ENCODE results near the gene OOSP1. TPM values are rescaled to one million over a fixed set of nuclear protein-coding genes. Genes with fewer than 3 reads are reported as not detected.

OOSP1 gene
- total and polyA plus RNA-seq, 2 donors (not counting 3 experiments of a cell fraction or from before 2014, with no cell fraction given): 0.11 TPM; not detected in 1

DNA sequence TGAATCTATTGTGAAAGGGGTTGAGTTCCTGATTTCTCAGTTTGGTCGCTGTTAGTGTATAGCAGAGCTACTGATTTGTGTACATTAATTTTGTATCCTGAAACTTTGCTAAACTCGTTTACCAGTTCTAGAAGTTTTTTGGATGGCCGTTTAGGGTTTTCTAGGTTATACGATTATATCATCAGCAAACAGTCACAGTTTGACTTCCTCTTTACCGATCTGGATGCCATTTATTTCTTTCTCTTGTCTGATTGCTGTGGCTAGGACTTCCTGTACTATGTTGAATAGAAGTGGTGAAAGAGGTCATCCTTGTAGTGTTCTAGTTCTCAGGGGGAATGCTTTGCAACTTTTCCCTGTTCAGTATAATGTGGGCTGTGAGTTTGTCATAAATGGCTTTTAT is 54.2 kb downstream of the OOSP1 start:
- no peak for FAIRE-seq
- Histone ChIP-seq H4K20me1 (replicated peaks; ENCODE audit: control insufficient read depth, extremely low read depth, insufficient read depth, low read length) (no peaks in the 10 kb centered on the region), H3K36me3 (ENCODE audit: control insufficient read depth in 2 of 2, extremely low read depth in 1 of 2, insufficient read depth in 2 of 2, low read length in 2 of 2) (no peaks in the 10 kb centered on the region), H3K4me1 (ENCODE audit: control insufficient read depth, extremely low read depth, insufficient read depth, low read length) (no peaks in the 10 kb centered on the region), H3K27me3 (ENCODE audit: control insufficient read depth in 2 of 2, insufficient read depth in 2 of 2, low read length in 2 of 2) (peaks cover 3 to 4% of the 10 kb centered on the region in 2 experiments), H3K9me3 (replicated peaks; ENCODE audit: control insufficient read depth, insufficient read depth, low read length) (no peaks in the 10 kb centered on the region), H2AFZ (ENCODE audit: low read depth, low read length) (no peak overlapping the region), H3K27ac (ENCODE audit: insufficient read depth, low read depth, low read length) (no peak overlapping the region), H3K4me2 (ENCODE audit: insufficient read depth, low read length) (no peak overlapping the region), H3K9me1 (replicated peaks; ENCODE audit: control insufficient read depth, extremely low read depth, insufficient read depth, low read length) (no peaks in the 10 kb centered on the region), H3K79me2 (ENCODE audit: control insufficient read depth, insufficient read depth, low read length) (no peaks in the 10 kb centered on the region), H3K4me3 (replicated peaks in 1 of 3; ENCODE audit: insufficient read depth in 1 of 3, low read depth in 1 of 3, low read length in 3 of 3) (no peak overlapping the region), H3K9ac (replicated peaks; ENCODE audit: extremely low read depth, insufficient read depth, low read length) (no peak overlapping the region)
- POLR2A ChIA-PET: no interaction called here
- TF ChIP-seq, protein P1, sequence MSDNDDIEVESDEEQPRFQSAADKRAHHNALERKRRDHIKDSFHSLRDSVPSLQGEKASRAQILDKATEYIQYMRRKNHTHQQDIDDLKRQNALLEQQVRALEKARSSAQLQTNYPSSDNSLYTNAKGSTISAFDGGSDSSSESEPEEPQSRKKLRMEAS (IDR thresholded peaks at IDR 0.05; ENCODE audit: insufficient read depth, insufficient read length): no peak
- TF ChIP-seq JUN (IDR thresholded peaks at IDR 0.05; ENCODE audit: borderline replicate concordance, insufficient read depth, insufficient read length, low read depth): no peak
- no peak for TF ChIP-seq MYC (IDR thresholded peaks at IDR 0.05; ENCODE audit: low read depth, low read length)
- TF ChIP-seq POLR2A (IDR thresholded peaks at IDR 0.05; ENCODE audit: low read depth, low read length): no peak
- no peak for TF ChIP-seq GATA2 (IDR thresholded peaks at IDR 0.05; ENCODE audit: insufficient read depth, insufficient read length, low read depth, low read length)
- no peak for TF ChIP-seq FOS (IDR thresholded peaks at IDR 0.05; ENCODE audit: borderline replicate concordance, insufficient read depth, low read length)
- BruUV-seq (replicated peaks): no TSS peak
- no peak for DNase-seq (ENCODE audit: low read depth, low spot score)
- intact Hi-C loops (cut with micrococcal nuclease): no loop called here
- dilution Hi-C loops (cut with MboI; ENCODE audit: extremely low pct_ligation_motif_present, low sequenced_read_pairs): no loop called here
- CTCF ChIA-PET: no interaction called here

DNA sequence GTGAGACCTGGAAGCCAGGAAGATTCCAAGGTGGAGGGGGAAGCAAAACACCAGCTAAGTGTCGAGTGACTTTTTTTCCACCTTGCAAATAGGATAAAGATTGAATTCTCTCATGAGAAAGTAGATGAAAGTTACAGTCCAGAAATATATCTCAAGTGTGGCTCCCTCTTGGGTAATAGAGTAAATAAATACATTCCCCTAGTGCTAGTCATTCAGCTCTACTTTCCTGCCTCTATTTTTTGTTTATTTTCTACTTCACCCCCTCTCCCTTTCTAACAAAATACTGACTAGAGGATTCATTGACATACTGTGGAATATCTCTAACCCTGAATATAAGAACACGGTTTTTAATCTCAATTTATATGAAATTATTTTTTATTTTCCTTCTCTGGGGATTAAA is 59.6 kb downstream of the OOSP1 start:
- Histone ChIP-seq H3K9me1 (replicated peaks; ENCODE audit: control insufficient read depth, extremely low read depth, insufficient read depth, low read length) (no peaks in the 10 kb centered on the region), H3K36me3 (ENCODE audit: control insufficient read depth in 2 of 2, extremely low read depth in 1 of 2, insufficient read depth in 2 of 2, low read length in 2 of 2) (no peaks in the 10 kb centered on the region), H2AFZ (ENCODE audit: low read depth, low read length) (no peak overlapping the region), H3K79me2 (ENCODE audit: control insufficient read depth, insufficient read depth, low read length) (no peaks in the 10 kb centered on the region), H3K27me3 (ENCODE audit: control insufficient read depth in 2 of 2, insufficient read depth in 2 of 2, low read length in 2 of 2) (peaks cover 6 to 7% of the 10 kb centered on the region in 2 experiments), H3K9ac (replicated peaks; ENCODE audit: extremely low read depth, insufficient read depth, low read length) (no peak overlapping the region), H3K9me3 (replicated peaks; ENCODE audit: control insufficient read depth, insufficient read depth, low read length) (no peaks in the 10 kb centered on the region), H3K4me1 (ENCODE audit: control insufficient read depth, extremely low read depth, insufficient read depth, low read length) (no peaks in the 10 kb centered on the region), H4K20me1 (replicated peaks; ENCODE audit: control insufficient read depth, extremely low read depth, insufficient read depth, low read length) (no peaks in the 10 kb centered on the region), H3K4me3 (replicated peaks in 1 of 3; ENCODE audit: insufficient read depth in 1 of 3, low read depth in 1 of 3, low read length in 3 of 3) (no peak overlapping the region), H3K4me2 (ENCODE audit: insufficient read depth, low read length) (no peak overlapping the region), H3K27ac (ENCODE audit: insufficient read depth, low read depth, low read length) (no peak overlapping the region)
- DNase-seq (ENCODE audit: low read depth, low spot score) (no peak), FAIRE-seq (no peak)
- TF ChIP-seq POLR2AphosphoS5 (IDR thresholded peaks at IDR 0.05; ENCODE audit: insufficient read depth, low read depth, low read length) (no peak), EZH2 (IDR thresholded peaks at IDR 0.05; ENCODE audit: borderline replicate concordance, low read depth, low read length, severe bottlenecking) (no peak), FOS (IDR thresholded peaks at IDR 0.05; ENCODE audit: borderline replicate concordance, insufficient read depth, low read length) (no peak), GATA2 (IDR thresholded peaks at IDR 0.05; ENCODE audit: insufficient read depth, insufficient read length, low read depth, low read length) (no peak), POLR2A (IDR thresholded peaks at IDR 0.05; ENCODE audit: low read depth, low read length) (no peak)
- TF ChIP-seq, protein P2, sequence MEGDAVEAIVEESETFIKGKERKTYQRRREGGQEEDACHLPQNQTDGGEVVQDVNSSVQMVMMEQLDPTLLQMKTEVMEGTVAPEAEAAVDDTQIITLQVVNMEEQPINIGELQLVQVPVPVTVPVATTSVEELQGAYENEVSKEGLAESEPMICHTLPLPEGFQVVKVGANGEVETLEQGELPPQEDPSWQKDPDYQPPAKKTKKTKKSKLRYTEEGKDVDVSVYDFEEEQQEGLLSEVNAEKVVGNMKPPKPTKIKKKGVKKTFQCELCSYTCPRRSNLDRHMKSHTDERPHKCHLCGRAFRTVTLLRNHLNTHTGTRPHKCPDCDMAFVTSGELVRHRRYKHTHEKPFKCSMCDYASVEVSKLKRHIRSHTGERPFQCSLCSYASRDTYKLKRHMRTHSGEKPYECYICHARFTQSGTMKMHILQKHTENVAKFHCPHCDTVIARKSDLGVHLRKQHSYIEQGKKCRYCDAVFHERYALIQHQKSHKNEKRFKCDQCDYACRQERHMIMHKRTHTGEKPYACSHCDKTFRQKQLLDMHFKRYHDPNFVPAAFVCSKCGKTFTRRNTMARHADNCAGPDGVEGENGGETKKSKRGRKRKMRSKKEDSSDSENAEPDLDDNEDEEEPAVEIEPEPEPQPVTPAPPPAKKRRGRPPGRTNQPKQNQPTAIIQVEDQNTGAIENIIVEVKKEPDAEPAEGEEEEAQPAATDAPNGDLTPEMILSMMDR (IDR thresholded peaks at IDR 0.05; ENCODE audit: extremely low read depth in 1 of 2, insufficient read depth in 1 of 2, low read depth in 1 of 2, low read length in 2 of 2): no peak
- dilution Hi-C loops (cut with MboI; ENCODE audit: extremely low pct_ligation_motif_present, low sequenced_read_pairs) (no loop called here), intact Hi-C loops (cut with micrococcal nuclease) (no loop called here)
- no TSS peak for BruUV-seq (replicated peaks)
- CTCF ChIA-PET: interaction anchor here (0.9 to 1.5 kb wide), 2 partner anchors 10 to 35 kb away, joined by 3 read pairs; no protein-coding TSS in a partner anchor
- POLR2A ChIA-PET: no interaction called here

Data from endothelial cell of umbilical vein (primary cell).